Tibial artery (tissue), 4 donors: ENCODE data around the gene FBXL17.

Experiments used
- DNase-seq, 2 donors: peaks; one replicate each; pipeline ENCODE4 v3.0.0-alpha.2; 2019
- H3K27ac ChIP-seq, 2 donors: fragments of 200-600 bp; sonication (generic) in 1 of 2; 1 replicate in 1 of 2; 2 replicates in 1 of 2; pipeline ENCODE4 v1.5.1; 2018 to 2019; ENCODE audit warnings: mild to moderate bottlenecking in 1 of 2
- H3K27me3 ChIP-seq, 2 donors: fragments of 200-600 bp; sonication (generic) in 1 of 2; one replicate each; pipeline versions ENCODE4 v1.5.1 to v1.6.0; 2016 to 2019
- H3K36me3 ChIP-seq, 3 donors: fragments of 200-600 bp; sonication (generic) in 2 of 3; one replicate each; pipeline ENCODE4 v1.5.1; 2016 to 2019; ENCODE audit warnings: mild to moderate bottlenecking in 2 of 3
- H3K4me1 ChIP-seq, 4 donors: fragments of 200-600 bp; sonication (generic) in 2 of 4; 1 replicate in 3 of 4; 2 replicates in 1 of 4; pipeline ENCODE4 v1.5.1; 2016 to 2019
- H3K4me3 ChIP-seq, 2 donors: fragments of 200-600 bp; sonication (generic) in 1 of 2; 1 replicate in 1 of 2; 2 replicates in 1 of 2; pipeline ENCODE4 v1.5.1; 2018 to 2019; ENCODE audit warnings: mild to moderate bottlenecking in 2 of 2
- H3K9me3 ChIP-seq, 3 donors: fragments of 200-600 bp; sonication (generic) in 1 of 3; one replicate each; pipeline ENCODE4 v1.5.1; 2016 to 2019
- CTCF ChIP-seq, 2 experiments: fragments of 200-600 bp in 1 of 2; fragments of 450-650 bp in 1 of 2; IDR thresholded peaks; one replicate each; pipeline ENCODE4 v1.5.1; 2017 to 2019; ENCODE audit warnings: antibody characterized with exemption in 2 of 2, mild to moderate bottlenecking in 1 of 2, moderate library complexity in 1 of 2
- intact Hi-C: fragments of 100-400 bp; cut with DNase I; formaldehyde crosslinking; loops from one replicate; pipeline ENCODE4 v1.15.0; 2023; ENCODE audit warnings: low total_unique reads

FBXL17 gene

GRCh38 chr5:107929080-107929479, 452.8 kb downstream of the FBXL17 start:
- no peaks in the 10 kb centered on the region for H3K27me3 ChIP-seq
- no peak for DNase-seq
- intact Hi-C loops: no loop called here
- H3K4me1 ChIP-seq: peaks cover 0 to 3% (median 0%) of the 10 kb centered on the region in 4 donors
- H3K27ac ChIP-seq: no peak overlapping the region
- H3K4me3 ChIP-seq: no peak overlapping the region
- H3K36me3 ChIP-seq: no peaks in the 10 kb centered on the region
- no peaks in the 10 kb centered on the region for H3K9me3 ChIP-seq
- TF ChIP-seq CTCF (IDR thresholded peaks at IDR 0.05): no peak

GRCh38 chr5:107926121-107926520, 455.8 kb downstream of the FBXL17 start:
- no peak for TF ChIP-seq CTCF (IDR thresholded peaks at IDR 0.05)

GRCh38 chr5:107925200-107925599, 456.7 kb downstream of the FBXL17 start:
- no peak for DNase-seq
- H3K36me3 ChIP-seq: no peaks in the 10 kb centered on the region

More at GRCh38 chr5:107926121-107926520, 455.8 kb downstream of the FBXL17 start:
- H3K27me3 ChIP-seq: no peaks in the 10 kb centered on the region
- H3K27ac ChIP-seq: no peak overlapping the region
- intact Hi-C loops: no loop called here
- peaks cover 0 to 3% (median 0%) of the 10 kb centered on the region in 4 donors for H3K4me1 ChIP-seq
- no peaks in the 10 kb centered on the region for H3K9me3 ChIP-seq
- H3K36me3 ChIP-seq: no peaks in the 10 kb centered on the region
- H3K4me3 ChIP-seq: no peak overlapping the region
- DNase-seq: no peak

GRCh38 chr5:107919969-107920368, 461.9 kb downstream of the FBXL17 start:
- TF ChIP-seq CTCF (IDR thresholded peaks at IDR 0.05): no peak
- peaks cover 0 to 10% (median 0%) of the 10 kb centered on the region in 4 donors for H3K4me1 ChIP-seq
- no peaks in the 10 kb centered on the region for H3K36me3 ChIP-seq
- no peak for DNase-seq
- no peak overlapping the region for H3K27ac ChIP-seq
- H3K27me3 ChIP-seq: no peaks in the 10 kb centered on the region
- H3K9me3 ChIP-seq: no peaks in the 10 kb centered on the region
- intact Hi-C loops: no loop called here
- no peak overlapping the region for H3K4me3 ChIP-seq

More at GRCh38 chr5:107925200-107925599, 456.7 kb downstream of the FBXL17 start:
- Histone ChIP-seq H3K27me3 (no peaks in the 10 kb centered on the region), H3K9me3 (no peaks in the 10 kb centered on the region), H3K4me1 (peaks cover 0 to 3% (median 0%) of the 10 kb centered on the region in 4 donors), H3K4me3 (no peak overlapping the region), H3K27ac (no peak overlapping the region)
- intact Hi-C loops: no loop called here
- no peak for TF ChIP-seq CTCF (IDR thresholded peaks at IDR 0.05)

- intact Hi-C loops: no loop called here
- H3K36me3 ChIP-seq: no peaks in the 10 kb centered on the region
- no peak overlapping the region for H3K4me3 ChIP-seq
- no peak overlapping the region for H3K27ac ChIP-seq
- no peaks in the 10 kb centered on the region for H3K27me3 ChIP-seq
- peaks cover 0 to 10% (median 0%) of the 10 kb centered on the region in 4 donors for H3K4me1 ChIP-seq
- TF ChIP-seq CTCF (IDR thresholded peaks at IDR 0.05): no peak
- DNase-seq: no peak
- no peaks in the 10 kb centered on the region for H3K9me3 ChIP-seq
Measured at GRCh38 chr5:107919361-107919760, 462.5 kb downstream of the FBXL17 start.

GRCh38 chr5:107917983-107918382, 463.9 kb downstream of the FBXL17 start:
- H3K4me3 ChIP-seq: no peak overlapping the region
- no peak overlapping the region for H3K27ac ChIP-seq
- no peak for TF ChIP-seq CTCF (IDR thresholded peaks at IDR 0.05)
- H3K9me3 ChIP-seq: no peaks in the 10 kb centered on the region
- H3K4me1 ChIP-seq: peaks cover 0 to 10% (median 0%) of the 10 kb centered on the region in 4 donors
- intact Hi-C loops: no loop called here
- DNase-seq: no peak
- no peaks in the 10 kb centered on the region for H3K36me3 ChIP-seq
- no peaks in the 10 kb centered on the region for H3K27me3 ChIP-seq
